GM12874 (cell line): ENCODE measurements around the gene SLC4A2.
A peak's percentile ranks its signal among the peaks of the same experiment; 100 is the strongest.

Source experiments
- CTCF ChIP-seq: IDR thresholded peaks from 2 replicates; pipeline ENCODE4 v1.5.1; 2011; ENCODE audit warnings: low read depth, mild to moderate bottlenecking, control low read depth, low read length, moderate library complexity; ENCODE audit not compliant: insufficient read depth

Gene SLC4A2

GRCh38 chr7:151059367-151060112 is at the start of gene SLC4A2:
TSS of gene SLC4A2 (plus strand) at chr7:151059589. CDS start at chr7:151061988, 2,399 bp downstream.
- peak; percentile 78 for TF ChIP-seq CTCF

GRCh38 chr7:151010037-151010306 is 49.4 kb upstream of the SLC4A2 start:
- TF ChIP-seq CTCF = no peak

GRCh38 chr7:151010307-151011096 is 48.9 kb upstream of the SLC4A2 start:
- TF ChIP-seq CTCF = no peak

GRCh38 chr7:151011097-151011409 is 48.3 kb upstream of the SLC4A2 start:
- TF ChIP-seq CTCF = no peak

- no peak for TF ChIP-seq CTCF
These were observed 47.2 kb upstream of the SLC4A2 start for GRCh38 chr7:151012031-151012692.

- 0 out of 2 replicates have a peak, but pooled peaks have one; percentile 12 for TF ChIP-seq CTCF
These were observed 46.5 kb upstream of the SLC4A2 start for GRCh38 chr7:151012911-151013347.

GRCh38 chr7:151013356-151013732 is 46.0 kb upstream of the SLC4A2 start:
- no peak for TF ChIP-seq CTCF
